GM12878 (cell line): ENCODE data around the gene TMEM181. TPM values are rescaled to one million over a fixed set of nuclear protein-coding genes. Genes with fewer than 3 reads are reported as not detected.

Source experiments
- ATAC-seq: fragments of 200-7000 bp; cut with Tn5 transposase; 3 replicates; pipeline ENCODE4 v1.9.1; 2020; ENCODE audit warnings: mild to moderate bottlenecking, moderate library complexity
- BruUV-seq: library from RNA; stranded (reverse); fragments of 400-500 nt; replicated peaks from 2 replicates; lab custom pipeline; 2021; lab: Mats Ljungman, UMichigan
- CTCF ChIA-PET: fragments of 300-600 bp; sonication (Branson Sonifier 250); formaldehyde crosslinking; extraction: SDS; loops from one replicate; lab custom pipeline; 2021; ENCODE audit warnings: inconsistent platforms; lab: Yijun Ruan, JAX
- POLR2A ChIA-PET: fragments of 350-600 bp; formaldehyde crosslinking; extraction: SDS; loops from one replicate; lab custom pipeline; 2021; ENCODE audit warnings: inconsistent platforms; lab: Charles Lee
- RAD21 ChIA-PET: fragments of 300-600 bp; sonication (Branson Sonifier 250); formaldehyde crosslinking; loops from one replicate; lab custom pipeline; 2023; ENCODE audit warnings: antibody characterized with exemption; ENCODE audit not compliant: unreplicated experiment; lab: Charles Lee
- SMC1A ChIA-PET: fragments of 300-600 bp; sonication (Branson Sonifier 250); formaldehyde crosslinking; loops from one replicate; lab custom pipeline; 2023; ENCODE audit not compliant: unreplicated experiment, uncharacterized antibody; lab: Charles Lee
- DNase-seq: peaks from one replicate; pipeline ENCODE4 v3.0.0-alpha.2; 2011; ENCODE audit warnings: low read depth, low spot score
- FAIRE-seq: peaks from 3 replicates; lab custom pipeline; 2011; peaks lifted over from hg19 to GRCh38; lab: Jason Lieb, UNC
- H2AFZ ChIP-seq: 2 replicates; pipeline ENCODE4 v1.6.0; 2011; ENCODE audit warnings: low read depth, low read length, control low read depth; ENCODE audit not compliant: control insufficient read depth
- H3K27ac ChIP-seq: 2 replicates; pipeline ENCODE4 v1.5.1; 2011; ENCODE audit warnings: control low read depth; ENCODE audit not compliant: control insufficient read depth, insufficient read depth
- H3K27me3 ChIP-seq, 2 experiments: replicated peaks in 1 of 2; 2 replicates each; pipeline versions ENCODE4 v1.6.0 to v1.6.1; 2011; ENCODE audit warnings: low read length in 1 of 2; ENCODE audit not compliant: control insufficient read depth in 2 of 2, insufficient read depth in 2 of 2
- H3K36me3 ChIP-seq, 2 experiments: 2 replicates each; pipeline ENCODE4 v1.5.1; 2011; ENCODE audit warnings: low read length in 1 of 2; ENCODE audit not compliant: control insufficient read depth in 2 of 2, insufficient read depth in 2 of 2
- H3K4me1 ChIP-seq: 2 replicates; pipeline ENCODE4 v1.6.1; 2011; ENCODE audit warnings: mild to moderate bottlenecking, low read length, moderate library complexity, mixed read lengths; ENCODE audit not compliant: control insufficient read depth, insufficient read depth
- H3K4me2 ChIP-seq: 2 replicates; pipeline ENCODE4 v1.6.0; 2011; ENCODE audit warnings: control low read depth; ENCODE audit not compliant: control insufficient read depth, insufficient read depth
- H3K4me3 ChIP-seq: fragments of 200-600 bp; sonication (generic); 2 replicates; pipeline ENCODE4 v1.5.1; 2016
- H3K79me2 ChIP-seq: 2 replicates; pipeline ENCODE4 v1.6.0; 2011; ENCODE audit warnings: low read length; ENCODE audit not compliant: control insufficient read depth, insufficient read depth
- H3K9ac ChIP-seq: 2 replicates; pipeline ENCODE4 v1.8.0; 2011; ENCODE audit warnings: low read length, control low read depth, mixed read lengths; ENCODE audit not compliant: control insufficient read depth, insufficient read depth
- H3K9me3 ChIP-seq: replicated peaks from 3 replicates; pipeline ENCODE4 v1.5.1; 2011; ENCODE audit warnings: mild to moderate bottlenecking, low read length; ENCODE audit not compliant: control insufficient read depth, insufficient read depth
- H4K20me1 ChIP-seq: 2 replicates; pipeline ENCODE4 v1.6.0; 2011; ENCODE audit not compliant: control insufficient read depth, insufficient read depth
- E4F1 ChIP-seq: fragments of 450-650 bp; IDR thresholded peaks from 2 replicates; pipeline ENCODE4 v1.6.1; 2018; ENCODE audit warnings: borderline replicate concordance, mild to moderate bottlenecking; ENCODE audit not compliant: partially characterized antibody
- EGR1 ChIP-seq, 2 experiments: IDR thresholded peaks; 1 replicate in 1 of 2; 2 replicates in 1 of 2; pipeline ENCODE4 v1.6.1; 2011 to 2012; ENCODE audit warnings: low read depth in 2 of 2, low read length in 2 of 2, borderline replicate concordance in 1 of 2, mild to moderate bottlenecking in 1 of 2, moderate library complexity in 1 of 2
- FOXK2 ChIP-seq: fragments of 450-650 bp; IDR thresholded peaks from 2 replicates; pipeline ENCODE4 v1.6.1; 2017; ENCODE audit warnings: mild to moderate bottlenecking, moderate library complexity
- GABPA ChIP-seq: IDR thresholded peaks from 2 replicates; pipeline ENCODE4 v1.6.1; 2014; ENCODE audit warnings: antibody characterized with exemption, low read depth, mild to moderate bottlenecking, inconsistent platforms
- HCFC1 ChIP-seq: fragments of 150-350 bp; IDR thresholded peaks from 2 replicates; pipeline ENCODE4 v1.6.1; 2014; ENCODE audit warnings: low read length
- PAX5 ChIP-seq: IDR thresholded peaks from 2 replicates; pipeline ENCODE4 v1.6.1; 2011; ENCODE audit warnings: low read depth, low read length, borderline replicate concordance
- PKNOX1 ChIP-seq: fragments of 450-650 bp; IDR thresholded peaks from 2 replicates; pipeline ENCODE4 v1.6.1; 2016; ENCODE audit warnings: mild to moderate bottlenecking
- RBBP5 ChIP-seq: fragments of 200-600 bp; sonication (generic); conservative IDR thresholded peaks from 2 replicates; pipeline ENCODE4 v1.6.1; 2016
- SMC3 ChIP-seq: IDR thresholded peaks from 2 replicates; pipeline ENCODE4 v1.6.1; 2011; ENCODE audit warnings: low read length, improper control_type of control experiment, borderline replicate concordance
- STAT3 ChIP-seq: IDR thresholded peaks from 2 replicates; pipeline ENCODE4 v1.6.1; 2011; ENCODE audit warnings: low read depth, low read length, improper control_type of control experiment
- ZBTB40 ChIP-seq: fragments of 450-650 bp; IDR thresholded peaks from 2 replicates; pipeline ENCODE4 v1.6.1; 2016; ENCODE audit warnings: mild to moderate bottlenecking, moderate library complexity, borderline replicate concordance
- ZNF622 ChIP-seq: fragments of 450-650 bp; IDR thresholded peaks from 2 replicates; pipeline ENCODE4 v1.6.1; 2017; ENCODE audit warnings: mild to moderate bottlenecking, inconsistent platforms
- ZNF687 ChIP-seq: fragments of 450-650 bp; IDR thresholded peaks from 2 replicates; pipeline ENCODE4 v1.6.1; 2017; ENCODE audit warnings: mild to moderate bottlenecking, moderate library complexity
- WGBS: methylation state at CpG from one replicate; pipeline ENCODE4 v1.1.6; 2016; ENCODE audit warnings: low lambda C conversion rate; ENCODE audit not compliant: insufficient replicate concordance, insufficient coverage; ENCODE audit errors: missing lambda C conversion rate; 5-methylcytosine and 5-hydroxymethylcytosine counted together
- in situ Hi-C: fragments of 300-500 bp; cut with MboI; formaldehyde crosslinking; loops from 9 replicates; pipeline ENCODE4 v1.14.3; 2018; ENCODE audit warnings: mixed read lengths
- intact Hi-C: fragments of 100-400 bp; cut with micrococcal nuclease; formaldehyde crosslinking; loops from one replicate; pipeline ENCODE4 v1.14.2; 2022; ENCODE audit not compliant: unreplicated experiment
- polyA plus RNA-seq, 11 experiments: library from polyadenylated mRNA; depleted of rRNA in 4 of 11; unstranded in 6 of 11; stranded (reverse) in 5 of 11; fragments of >200 nt; fragmentation: Nextera tagmentation in 4 of 11; fragmentation: Illumina TruSeq in 1 of 11; extraction: Ambion mirVana in 4 of 11; extraction: Trizol in 1 of 11; gene quantifications; 1 replicate in 1 of 11; 2 replicates in 10 of 11; pipeline versions ENCODE4 v1.2.1 to v1.2.3, GENCODE V29; 2011 to 2016; ENCODE audit warnings: inconsistent platforms in 2 of 11, missing spikeins in 2 of 11, low read depth in 1 of 11
- total RNA-seq, 4 experiments: library from RNA; depleted of rRNA in 3 of 4; stranded (reverse); fragments of >200 nt in 3 of 4; fragmentation: Illumina TruSeq in 1 of 4; extraction: Trizol in 1 of 4; gene quantifications; 2 replicates each; pipeline versions ENCODE4 v1.2.1 to v1.2.3, GENCODE V29; 2013 to 2021

Gene TMEM181
- total and polyA plus RNA-seq, 10 of the 15 experiments (the other 5 are each of a cell fraction or from before 2014, with no cell fraction given), result 1.5 to 7.9 (median 5.2) TPM

- FAIRE-seq, result no peak
- no peak for TF ChIP-seq ZNF622
- no peak for TF ChIP-seq E4F1
- no peak for TF ChIP-seq FOXK2
- no peak for TF ChIP-seq ZNF687
- TF ChIP-seq PKNOX1, result no peak
- TF ChIP-seq STAT3, result no peak
- no peak for TF ChIP-seq RBBP5
- TF ChIP-seq GABPA, result no peak
- no peak for TF ChIP-seq HCFC1
- no peak for TF ChIP-seq EGR1 (IDR thresholded peaks at IDR 0.05; ENCODE audit: borderline replicate concordance in 1 of 2, low read depth in 2 of 2, low read length in 2 of 2)
- TF ChIP-seq SMC3, result no peak
- TF ChIP-seq ZBTB40, result no peak
- no peak for TF ChIP-seq PAX5
These were observed 33.8 kb downstream of the TMEM181 start for GRCh38 chr6:158593670-158594069.

More at GRCh38 chr6:158593670-158594069, 33.8 kb downstream of the TMEM181 start:
- SMC1A ChIA-PET, result interaction anchor here (1.4 kb wide), 1 partner anchor 75 kb away, joined by 5 read pairs; no protein-coding TSS in a partner anchor
- DNase-seq (no peak), ATAC-seq (no peak)
- Histone ChIP-seq H2AFZ (no peak overlapping the region), H3K4me1 (no peaks in the 10 kb centered on the region), H3K27ac (no peak overlapping the region), H3K4me2 (no peak overlapping the region), H3K36me3 (peaks cover 8 to 9% of the 10 kb centered on the region in 2 experiments), H3K9me3 (no peaks in the 10 kb centered on the region), H3K4me3 (no peak overlapping the region), H3K79me2 (no peaks in the 10 kb centered on the region), H4K20me1 (no peaks in the 10 kb centered on the region), H3K27me3 (no peaks in the 10 kb centered on the region), H3K9ac (no peak overlapping the region)
- BruUV-seq, result no TSS peak
- in situ Hi-C loops (no loop called here), intact Hi-C loops (no loop called here)
- RAD21 ChIA-PET, result interaction anchor here (2.0 kb wide), 1 partner anchor 373 kb away, joined by 7 read pairs; no protein-coding TSS in a partner anchor
- WGBS, result 100% methylated on average over 3 of the region's 3 CpGs
- CTCF ChIA-PET, result interaction anchor here (4.4 kb wide), 1 partner anchor 373 kb away, joined by 18 read pairs; no protein-coding TSS in a partner anchor
- POLR2A ChIA-PET, result no interaction called here
